MM.1S (cell line): ENCODE results near the gene SDSL.

Experiments
- DNase-seq: peaks from one replicate; pipeline ENCODE4 v3.0.0-alpha.2; 2015
- H2AFZ ChIP-seq: fragments of 300-600 bp; sonication (generic); 2 replicates; pipeline ENCODE4 v1.6.0; 2016; ENCODE audit warnings: antibody characterized with exemption, low read length
- H3F3A ChIP-seq: fragments of 300-600 bp; sonication (generic); 2 replicates; pipeline ENCODE4 v1.6.1; 2016; ENCODE audit warnings: mild to moderate bottlenecking, antibody characterized with exemption, low read length, moderate library complexity, mixed read lengths; ENCODE audit not compliant: insufficient read depth
- H3K27ac ChIP-seq: fragments of 300-600 bp; sonication (generic); 2 replicates; pipeline ENCODE4 v1.5.1; 2016; ENCODE audit warnings: mild to moderate bottlenecking, low read length
- H3K27me3 ChIP-seq: fragments of 300-600 bp; sonication (generic); replicated peaks from 2 replicates; pipeline ENCODE4 v1.6.0; 2016; ENCODE audit warnings: low read length; ENCODE audit not compliant: insufficient read depth
- H3K36me3 ChIP-seq: fragments of 300-600 bp; sonication (generic); replicated peaks from 2 replicates; pipeline ENCODE4 v1.6.1; 2016; ENCODE audit warnings: mild to moderate bottlenecking, low read length, mixed read lengths; ENCODE audit not compliant: insufficient read depth
- H3K4me1 ChIP-seq: fragments of 300-600 bp; sonication (generic); 2 replicates; pipeline ENCODE4 v1.6.1; 2016; ENCODE audit warnings: low read length, mixed read lengths
- H3K4me2 ChIP-seq: fragments of 300-600 bp; sonication (generic); 2 replicates; pipeline ENCODE4 v1.6.0; 2016; ENCODE audit warnings: low read depth, low read length
- H3K4me3 ChIP-seq: fragments of 300-600 bp; sonication (generic); 2 replicates; pipeline ENCODE4 v1.5.1; 2016; ENCODE audit warnings: low read length, mixed read lengths
- H3K79me2 ChIP-seq: fragments of 300-600 bp; sonication (generic); 2 replicates; pipeline ENCODE4 v1.6.1; 2016; ENCODE audit warnings: mixed run types, low read length, mixed read lengths
- H3K9ac ChIP-seq: fragments of 300-600 bp; sonication (generic); 2 replicates; pipeline ENCODE4 v1.6.1; 2016; ENCODE audit warnings: low read length, mixed read lengths
- H3K9me2 ChIP-seq: fragments of 300-600 bp; sonication (generic); replicated peaks from 2 replicates; pipeline ENCODE4 v1.6.1; 2016; ENCODE audit warnings: mild to moderate bottlenecking, low read length, mixed read lengths; ENCODE audit not compliant: insufficient read depth
- H3K9me3 ChIP-seq: fragments of 300-600 bp; sonication (generic); replicated peaks from 2 replicates; pipeline ENCODE4 v1.6.1; 2016; ENCODE audit warnings: mild to moderate bottlenecking, low read length, mixed read lengths; ENCODE audit not compliant: insufficient read depth
- H4K20me1 ChIP-seq: fragments of 300-600 bp; sonication (generic); 2 replicates; pipeline ENCODE4 v1.6.1; 2016; ENCODE audit warnings: mild to moderate bottlenecking, low read length, moderate library complexity, mixed read lengths; ENCODE audit not compliant: insufficient read depth
- CTCF ChIP-seq: fragments of 300-600 bp; sonication (generic); IDR thresholded peaks from 2 replicates; pipeline ENCODE4 v1.5.1; 2016; ENCODE audit warnings: antibody characterized with exemption, low read length, mixed read lengths
- EZH2 ChIP-seq: fragments of 300-600 bp; sonication (generic); optimal IDR thresholded peaks from 2 replicates; pipeline ENCODE3; 2017; ENCODE audit warnings: low read depth, mild to moderate bottlenecking, antibody characterized with exemption, low read length, mixed read lengths
- EZH2phosphoT487 ChIP-seq: fragments of 300-600 bp; sonication (generic); IDR thresholded peaks from 2 replicates; pipeline ENCODE4 v1.6.1; 2018; ENCODE audit warnings: antibody characterized with exemption, low read length

The SDSL gene

DNA sequence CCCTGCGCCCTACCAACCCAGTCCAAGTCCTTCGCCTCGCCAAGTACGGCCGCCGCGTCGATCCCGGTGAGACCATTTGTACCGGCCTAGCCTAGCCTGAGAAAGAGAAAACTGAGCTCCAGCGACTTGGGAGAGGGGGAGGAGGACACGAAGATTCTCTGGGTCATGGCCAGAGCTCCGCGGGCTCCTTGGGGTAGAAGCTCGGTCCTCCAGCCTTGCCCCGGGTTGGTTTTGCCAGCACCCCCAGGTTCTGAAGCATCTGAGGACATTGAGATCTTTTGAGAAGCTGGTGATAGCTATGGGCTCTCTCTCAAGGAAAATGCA lies 42.2 kb downstream of the SDSL start:
- Histone ChIP-seq H3K79me2 (no peaks in the 10 kb centered on the region), H2AFZ (no peak overlapping the region), H3K36me3 (no peaks in the 10 kb centered on the region), H3K27me3 (peaks cover 23% of the 10 kb centered on the region; the same call in 1 of the 2 replicates), H3K9ac (no peak overlapping the region), H3K27ac (no peak overlapping the region), H3K9me2 (no peaks in the 10 kb centered on the region), H4K20me1 (no peaks in the 10 kb centered on the region), H3K4me3 (no peak overlapping the region), H3K9me3 (no peaks in the 10 kb centered on the region), H3F3A (no peaks in the 10 kb centered on the region), H3K4me2 (no peak overlapping the region), H3K4me1 (no peaks in the 10 kb centered on the region)
- TF ChIP-seq EZH2 = no peak
- no peak for TF ChIP-seq CTCF
- no peak for TF ChIP-seq EZH2phosphoT487
- DNase-seq = no peak

DNA sequence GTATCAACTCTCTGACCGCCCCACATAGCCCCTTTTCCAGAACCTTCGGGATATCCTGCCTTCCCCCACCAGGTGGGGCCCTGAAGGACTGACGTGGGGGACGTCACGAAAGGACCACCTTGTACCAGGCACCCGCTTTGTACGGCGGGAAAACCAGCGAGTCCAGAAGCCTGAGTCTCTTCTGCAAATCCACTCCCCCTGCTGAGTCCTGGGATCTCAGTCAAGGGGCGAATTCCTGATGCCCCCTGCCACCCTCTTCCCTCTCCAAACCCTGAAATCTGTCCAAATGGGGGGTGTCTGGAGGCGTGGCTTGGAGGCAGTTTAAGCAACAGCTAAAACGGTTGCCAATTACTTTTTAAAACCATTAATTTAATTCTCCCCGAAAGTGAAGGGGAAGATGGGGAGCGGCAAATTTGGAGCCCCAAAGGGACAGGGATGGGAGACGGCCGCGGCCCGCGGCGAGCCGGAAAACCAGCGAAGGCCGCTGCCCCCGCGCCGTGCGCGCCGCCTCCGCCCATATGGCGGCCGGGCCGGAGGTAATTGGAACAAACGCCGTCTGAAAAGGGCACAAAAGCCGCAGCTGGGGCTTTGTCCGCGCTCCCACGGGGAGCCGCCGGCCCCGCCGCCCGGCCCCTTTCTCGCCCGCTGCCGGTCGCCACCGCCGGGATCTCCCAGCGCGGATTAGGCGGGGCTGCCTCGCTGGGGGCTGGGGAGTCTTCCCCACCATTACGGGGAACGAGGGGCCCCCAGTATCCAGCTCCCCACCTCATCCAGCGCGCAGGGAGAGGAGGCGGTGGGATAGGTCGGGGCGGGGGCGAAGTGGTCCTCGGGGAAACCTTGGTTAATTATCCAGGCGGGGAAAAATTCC lies 42.9 kb downstream of the SDSL start:
- H3K9me2 ChIP-seq = no peaks in the 10 kb centered on the region
- H3K4me3 ChIP-seq = no peak overlapping the region
- no peak overlapping the region for H3K4me2 ChIP-seq
- H3K36me3 ChIP-seq = no peaks in the 10 kb centered on the region
- DNase-seq = no peak
- no peak overlapping the region for H3K27ac ChIP-seq
- no peaks in the 10 kb centered on the region for H3K4me1 ChIP-seq
- H3K27me3 ChIP-seq = peaks cover 29% of the 10 kb centered on the region
- no peaks in the 10 kb centered on the region for H3F3A ChIP-seq
- H3K9ac ChIP-seq = no peak overlapping the region
- no peaks in the 10 kb centered on the region for H4K20me1 ChIP-seq
- H2AFZ ChIP-seq = no peak overlapping the region
- H3K79me2 ChIP-seq = no peaks in the 10 kb centered on the region
- TF ChIP-seq EZH2phosphoT487 = no peak
- no peak for TF ChIP-seq EZH2
- no peaks in the 10 kb centered on the region for H3K9me3 ChIP-seq

- Histone ChIP-seq H3K4me3 (no peak overlapping the region), H3K27ac (no peak overlapping the region), H3K9me2 (no peaks in the 10 kb centered on the region), H3K9ac (no peak overlapping the region), H3K4me2 (no peak overlapping the region), H3K27me3 (peaks cover 37% of the 10 kb centered on the region), H3K4me1 (no peaks in the 10 kb centered on the region), H4K20me1 (no peaks in the 10 kb centered on the region), H3F3A (no peaks in the 10 kb centered on the region), H3K79me2 (no peaks in the 10 kb centered on the region), H3K36me3 (no peaks in the 10 kb centered on the region), H3K9me3 (no peaks in the 10 kb centered on the region), H2AFZ (no peak overlapping the region)
- no peak for TF ChIP-seq EZH2phosphoT487
- no peak for TF ChIP-seq EZH2
- TF ChIP-seq CTCF = no peak
- no peak for DNase-seq
These were observed 43.8 kb downstream of the SDSL start for GRCh38 chr12:113465808-113466453.
